ENCODE measurements around the gene FCRL6. TPM values are rescaled to one million over a fixed set of nuclear protein-coding genes. Genes with fewer than 3 reads are reported as not detected.

The FCRL6 gene
- total and polyA plus RNA-seq, 2 of the 13 experiments (the other 11 are each of a cell fraction or from before 2014, with no cell fraction given): not detected

DNA sequence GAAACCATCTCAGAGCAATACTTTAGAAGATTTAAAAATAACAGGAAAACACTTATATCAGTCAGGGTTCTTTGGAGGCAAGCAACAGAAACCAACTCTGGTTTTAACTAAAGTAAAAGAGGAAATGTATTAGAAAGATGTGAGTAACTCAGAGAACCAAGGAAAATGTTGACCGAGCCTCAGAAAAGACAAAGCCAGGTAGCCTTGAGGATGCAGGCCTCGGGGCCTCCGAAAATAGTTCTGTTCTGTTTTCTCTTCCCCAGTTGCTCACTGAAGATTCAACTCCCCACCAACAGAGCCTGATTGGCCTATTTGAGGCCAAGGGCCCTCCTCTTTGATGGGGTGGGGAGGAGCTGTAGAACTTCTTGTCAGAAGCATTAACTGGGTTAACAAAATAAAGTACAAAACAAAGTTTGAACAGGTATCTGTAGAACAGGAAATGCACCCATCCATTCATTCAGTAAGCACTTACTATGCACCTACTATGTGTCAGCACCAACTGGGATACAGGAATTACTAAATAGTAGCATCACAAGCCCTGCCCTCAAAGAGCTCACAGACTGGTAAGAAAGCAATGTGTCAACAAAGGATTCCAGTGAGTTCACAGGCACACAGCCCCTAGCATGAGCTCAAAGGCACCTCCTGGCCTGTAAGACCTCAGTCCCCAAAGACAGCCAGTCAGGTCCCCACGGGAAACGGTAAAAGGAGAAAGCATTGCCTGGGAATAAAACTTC is 37.1 kb downstream of the FCRL6 start:
- H4K20me1 ChIP-seq (ENCODE audit: insufficient read depth, low read length): no peaks in the 10 kb centered on the region
- H3K4me3 ChIP-seq (replicated peaks in 1 of 3; ENCODE audit: insufficient read depth in 1 of 3, low read depth in 2 of 3, low read length in 3 of 3): no peak overlapping the region
- intact Hi-C loops (cut with micrococcal nuclease; ENCODE audit: unreplicated experiment) (no loop called here), in situ Hi-C loops (cut with HindIII; ENCODE audit: extremely low pct_ligation_motif_present, low pct_unique_long_range_greater_than_20kb) (no loop called here)
- WGBS (ENCODE audit: low lambda C conversion rate): 21% methylated on average over 5 of the region's 5 CpGs
- BruUV-seq (replicated peaks): no TSS peak
- H3K4me2 ChIP-seq (ENCODE audit: low read depth, low read length): no peak overlapping the region
- ATAC-seq (no peak), DNase-seq (ENCODE audit: low spot score) (no peak), FAIRE-seq (no peak)
- no peak overlapping the region for H3K9ac ChIP-seq (ENCODE audit: insufficient read depth, low read depth, low read length)
- H3K9me3 ChIP-seq (ENCODE audit: low read length): no peaks in the 10 kb centered on the region
- CTCF ChIA-PET (ENCODE audit: low intra/inter-chr PET ratio, low total read pairs): no interaction called here
- no peak overlapping the region for H3K27ac ChIP-seq (ENCODE audit: extremely low read length, insufficient read depth, low read length)
- TF ChIP-seq, protein P1, sequence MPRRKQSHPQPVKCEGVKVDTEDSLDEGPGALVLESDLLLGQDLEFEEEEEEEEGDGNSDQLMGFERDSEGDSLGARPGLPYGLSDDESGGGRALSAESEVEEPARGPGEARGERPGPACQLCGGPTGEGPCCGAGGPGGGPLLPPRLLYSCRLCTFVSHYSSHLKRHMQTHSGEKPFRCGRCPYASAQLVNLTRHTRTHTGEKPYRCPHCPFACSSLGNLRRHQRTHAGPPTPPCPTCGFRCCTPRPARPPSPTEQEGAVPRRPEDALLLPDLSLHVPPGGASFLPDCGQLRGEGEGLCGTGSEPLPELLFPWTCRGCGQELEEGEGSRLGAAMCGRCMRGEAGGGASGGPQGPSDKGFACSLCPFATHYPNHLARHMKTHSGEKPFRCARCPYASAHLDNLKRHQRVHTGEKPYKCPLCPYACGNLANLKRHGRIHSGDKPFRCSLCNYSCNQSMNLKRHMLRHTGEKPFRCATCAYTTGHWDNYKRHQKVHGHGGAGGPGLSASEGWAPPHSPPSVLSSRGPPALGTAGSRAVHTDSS (CRISPR knock-in tag; conservative IDR thresholded peaks at IDR 0.05): no peak
- TF ChIP-seq ZNF292 (CRISPR knock-in tag; IDR thresholded peaks at IDR 0.05; ENCODE audit: borderline replicate concordance, low read depth): no peak
- no peak for TF ChIP-seq ZNF441 (CRISPR knock-in tag; IDR thresholded peaks at IDR 0.05; ENCODE audit: borderline replicate concordance)
- TF ChIP-seq XRCC5 (optimal IDR thresholded peaks at IDR 0.05; ENCODE audit: low read length): no peak
- TF ChIP-seq ATM (IDR thresholded peaks at IDR 0.05; ENCODE audit: borderline replicate concordance): no peak
- TF ChIP-seq, protein P2, sequence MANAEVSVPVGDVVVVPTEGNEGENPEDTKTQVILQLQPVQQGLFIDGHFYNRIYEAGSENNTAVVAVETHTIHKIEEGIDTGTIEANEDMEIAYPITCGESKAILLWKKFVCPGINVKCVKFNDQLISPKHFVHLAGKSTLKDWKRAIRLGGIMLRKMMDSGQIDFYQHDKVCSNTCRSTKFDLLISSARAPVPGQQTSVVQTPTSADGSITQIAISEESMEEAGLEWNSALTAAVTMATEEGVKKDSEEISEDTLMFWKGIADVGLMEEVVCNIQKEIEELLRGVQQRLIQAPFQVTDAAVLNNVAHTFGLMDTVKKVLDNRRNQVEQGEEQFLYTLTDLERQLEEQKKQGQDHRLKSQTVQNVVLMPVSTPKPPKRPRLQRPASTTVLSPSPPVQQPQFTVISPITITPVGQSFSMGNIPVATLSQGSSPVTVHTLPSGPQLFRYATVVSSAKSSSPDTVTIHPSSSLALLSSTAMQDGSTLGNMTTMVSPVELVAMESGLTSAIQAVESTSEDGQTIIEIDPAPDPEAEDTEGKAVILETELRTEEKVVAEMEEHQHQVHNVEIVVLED (CRISPR knock-in tag; IDR thresholded peaks at IDR 0.05; ENCODE audit: borderline replicate concordance): no peak
- TF ChIP-seq CCAR2 (optimal IDR thresholded peaks at IDR 0.05; ENCODE audit: low read depth, low read length): no peak
- no peak for TF ChIP-seq DNMT3B (CRISPR knock-in tag; conservative IDR thresholded peaks at IDR 0.05)
- TF ChIP-seq FLYWCH1 (CRISPR knock-in tag; IDR thresholded peaks at IDR 0.05): no peak
- TF ChIP-seq, protein P3, sequence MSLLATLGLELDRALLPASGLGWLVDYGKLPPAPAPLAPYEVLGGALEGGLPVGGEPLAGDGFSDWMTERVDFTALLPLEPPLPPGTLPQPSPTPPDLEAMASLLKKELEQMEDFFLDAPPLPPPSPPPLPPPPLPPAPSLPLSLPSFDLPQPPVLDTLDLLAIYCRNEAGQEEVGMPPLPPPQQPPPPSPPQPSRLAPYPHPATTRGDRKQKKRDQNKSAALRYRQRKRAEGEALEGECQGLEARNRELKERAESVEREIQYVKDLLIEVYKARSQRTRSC (CRISPR knock-in tag; IDR thresholded peaks at IDR 0.05; ENCODE audit: low read depth): no peak
- TF ChIP-seq ZMYM2 (CRISPR knock-in tag; IDR thresholded peaks at IDR 0.05): no peak
- no peak for TF ChIP-seq REPIN1 (CRISPR knock-in tag; IDR thresholded peaks at IDR 0.05; ENCODE audit: borderline replicate concordance, low read depth)
- POLR2A ChIA-PET: no interaction called here
- H3K36me3 ChIP-seq (replicated peaks in 1 of 2; ENCODE audit: control insufficient read depth in 1 of 2, insufficient read depth in 2 of 2, low read length in 2 of 2): no peaks in the 10 kb centered on the region
- no peaks in the 10 kb centered on the region; a peak in 3 of 5 replicates for H3K27me3 ChIP-seq (ENCODE audit: control insufficient read depth in 1 of 2, insufficient read depth in 2 of 2, low read length in 2 of 2)
- no peak overlapping the region for H2AFZ ChIP-seq (ENCODE audit: low read length)
- no peaks in the 10 kb centered on the region for H3K79me2 ChIP-seq (ENCODE audit: insufficient read depth, low read length)
- no peaks in the 10 kb centered on the region for H3K4me1 ChIP-seq (ENCODE audit: insufficient read depth, low read length)

Data from HepG2 (cell line).